ENCODE data around the gene BRD9. TPM values are rescaled to one million over a fixed set of nuclear protein-coding genes. Genes with fewer than 3 reads are reported as not detected.

Gene BRD9
- total and polyA plus RNA-seq, 2 of the 13 experiments (the other 11 are each of a cell fraction or from before 2014, with no cell fraction given): 5.2 to 22.9 TPM

DNA sequence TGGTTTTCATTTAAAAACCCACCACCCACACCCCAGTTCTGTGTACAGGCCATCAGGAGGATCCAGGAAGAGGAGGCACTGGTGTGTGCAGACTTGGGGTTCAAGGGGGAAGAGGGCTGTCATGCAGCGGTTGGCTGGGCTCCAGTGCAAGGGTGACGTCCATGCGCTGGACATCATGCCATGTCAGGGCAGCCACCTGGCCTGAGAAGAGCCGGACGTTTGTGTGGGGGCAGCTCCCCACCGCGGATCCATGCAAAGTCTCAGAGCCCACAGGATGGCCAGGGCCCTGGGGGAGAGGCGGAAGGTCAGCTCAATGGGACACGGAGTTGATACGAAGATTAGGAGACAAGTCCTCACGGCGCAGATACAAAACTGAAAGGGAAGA, 11.1 kb downstream of the BRD9 start (continued):
- TF ChIP-seq, protein P1, sequence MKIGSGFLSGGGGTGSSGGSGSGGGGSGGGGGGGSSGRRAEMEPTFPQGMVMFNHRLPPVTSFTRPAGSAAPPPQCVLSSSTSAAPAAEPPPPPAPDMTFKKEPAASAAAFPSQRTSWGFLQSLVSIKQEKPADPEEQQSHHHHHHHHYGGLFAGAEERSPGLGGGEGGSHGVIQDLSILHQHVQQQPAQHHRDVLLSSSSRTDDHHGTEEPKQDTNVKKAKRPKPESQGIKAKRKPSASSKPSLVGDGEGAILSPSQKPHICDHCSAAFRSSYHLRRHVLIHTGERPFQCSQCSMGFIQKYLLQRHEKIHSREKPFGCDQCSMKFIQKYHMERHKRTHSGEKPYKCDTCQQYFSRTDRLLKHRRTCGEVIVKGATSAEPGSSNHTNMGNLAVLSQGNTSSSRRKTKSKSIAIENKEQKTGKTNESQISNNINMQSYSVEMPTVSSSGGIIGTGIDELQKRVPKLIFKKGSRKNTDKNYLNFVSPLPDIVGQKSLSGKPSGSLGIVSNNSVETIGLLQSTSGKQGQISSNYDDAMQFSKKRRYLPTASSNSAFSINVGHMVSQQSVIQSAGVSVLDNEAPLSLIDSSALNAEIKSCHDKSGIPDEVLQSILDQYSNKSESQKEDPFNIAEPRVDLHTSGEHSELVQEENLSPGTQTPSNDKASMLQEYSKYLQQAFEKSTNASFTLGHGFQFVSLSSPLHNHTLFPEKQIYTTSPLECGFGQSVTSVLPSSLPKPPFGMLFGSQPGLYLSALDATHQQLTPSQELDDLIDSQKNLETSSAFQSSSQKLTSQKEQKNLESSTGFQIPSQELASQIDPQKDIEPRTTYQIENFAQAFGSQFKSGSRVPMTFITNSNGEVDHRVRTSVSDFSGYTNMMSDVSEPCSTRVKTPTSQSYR (CRISPR knock-in tag; IDR thresholded peaks at IDR 0.05; ENCODE audit: borderline replicate concordance): no peak
- TF ChIP-seq, protein P2, sequence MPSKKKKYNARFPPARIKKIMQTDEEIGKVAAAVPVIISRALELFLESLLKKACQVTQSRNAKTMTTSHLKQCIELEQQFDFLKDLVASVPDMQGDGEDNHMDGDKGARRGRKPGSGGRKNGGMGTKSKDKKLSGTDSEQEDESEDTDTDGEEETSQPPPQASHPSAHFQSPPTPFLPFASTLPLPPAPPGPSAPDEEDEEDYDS (CRISPR knock-in tag; IDR thresholded peaks at IDR 0.05): no peak
- TF ChIP-seq SALL1 (CRISPR knock-in tag; IDR thresholded peaks at IDR 0.05) (no peak), ZNF782 (CRISPR knock-in tag; IDR thresholded peaks at IDR 0.05; ENCODE audit: borderline replicate concordance) (no peak), ZNF367 (CRISPR knock-in tag; IDR thresholded peaks at IDR 0.05; ENCODE audit: borderline replicate concordance) (no peak)

DNA sequence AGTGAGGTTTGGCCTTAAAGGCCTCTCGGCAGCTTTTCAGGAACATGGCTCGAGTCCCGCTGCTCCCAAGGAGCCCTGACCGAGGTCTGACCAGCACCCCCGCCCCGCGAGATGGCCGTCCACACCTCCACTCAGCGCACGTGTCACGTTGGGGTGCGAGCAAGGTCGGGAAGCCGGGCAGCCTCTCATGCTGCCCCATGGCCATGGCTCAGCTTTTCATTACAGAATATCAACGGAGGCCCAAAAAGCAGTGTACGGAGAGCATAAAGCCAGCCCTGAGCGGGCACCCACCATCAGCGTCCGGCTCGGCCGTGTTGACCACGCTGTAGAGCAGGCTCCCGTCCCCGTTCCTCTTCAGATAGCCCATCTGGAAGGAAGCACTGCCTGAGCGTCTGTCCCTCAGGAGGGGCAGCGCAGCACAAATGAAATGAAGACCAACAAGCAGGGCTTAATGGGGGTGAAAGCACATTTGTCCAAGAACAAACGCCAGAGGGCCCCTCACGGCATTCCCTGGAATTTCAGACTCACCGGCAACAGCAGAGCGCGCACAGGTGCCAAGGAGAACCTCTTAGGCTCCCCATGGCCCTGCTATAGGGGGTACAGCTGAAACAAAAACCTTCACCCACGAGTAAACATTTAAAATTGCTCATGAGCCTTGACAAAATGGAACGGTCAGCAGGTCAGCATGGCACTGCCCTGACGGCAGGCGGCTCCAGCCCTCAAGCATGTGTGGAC, 11.6 kb downstream of the BRD9 start:
- intact Hi-C loops (cut with micrococcal nuclease; ENCODE audit: unreplicated experiment) (no loop called here), in situ Hi-C loops (cut with HindIII; ENCODE audit: extremely low pct_ligation_motif_present, low pct_unique_long_range_greater_than_20kb) (no loop called here)
- Histone ChIP-seq H3K4me1 (ENCODE audit: insufficient read depth, low read length) (no peaks in the 10 kb centered on the region), H4K20me1 (ENCODE audit: insufficient read depth, low read length) (0 out of 2 replicates have a peak, but pooled peaks cover 2% of the 10 kb centered on the region), H3K36me3 (replicated peaks in 1 of 2; ENCODE audit: control insufficient read depth in 1 of 2, insufficient read depth in 2 of 2, low read length in 2 of 2) (peaks cover 26 to 73% of the 10 kb centered on the region in 2 experiments), H3K27ac (ENCODE audit: extremely low read length, insufficient read depth, low read length) (no peak overlapping the region), H3K4me3 (replicated peaks in 1 of 3; ENCODE audit: insufficient read depth in 1 of 3, low read depth in 2 of 3, low read length in 3 of 3) (no peak overlapping the region), H3K9ac (ENCODE audit: insufficient read depth, low read depth, low read length) (no peak overlapping the region), H3K27me3 (ENCODE audit: control insufficient read depth in 1 of 2, insufficient read depth in 2 of 2, low read length in 2 of 2) (no peaks in the 10 kb centered on the region), H3K9me3 (ENCODE audit: low read length) (no peaks in the 10 kb centered on the region), H3K4me2 (ENCODE audit: low read depth, low read length) (no peak overlapping the region), H2AFZ (ENCODE audit: low read length) (no peak overlapping the region), H3K79me2 (ENCODE audit: insufficient read depth, low read length) (peaks cover 8% of the 10 kb centered on the region)
- CTCF ChIA-PET (ENCODE audit: low intra/inter-chr PET ratio, low total read pairs): no interaction called here
- over 99% methylated on average over 29 of the region's 35 CpGs for WGBS (ENCODE audit: low lambda C conversion rate)
- DNase-seq (ENCODE audit: low spot score): no peak
- no TSS peak for BruUV-seq (replicated peaks)
- TF ChIP-seq ZNF180 (CRISPR knock-in tag; IDR thresholded peaks at IDR 0.05; ENCODE audit: borderline replicate concordance, low read depth) (no peak), RBFOX2 (IDR thresholded peaks at IDR 0.05; ENCODE audit: low read depth, low read length) (0 out of 2 replicates have a peak, but pooled peaks have one; percentile 14), GATAD1 (CRISPR knock-in tag; IDR thresholded peaks at IDR 0.05) (no peak), CEBPG (CRISPR knock-in tag; IDR thresholded peaks at IDR 0.05) (no peak)
- TF ChIP-seq, protein P3, sequence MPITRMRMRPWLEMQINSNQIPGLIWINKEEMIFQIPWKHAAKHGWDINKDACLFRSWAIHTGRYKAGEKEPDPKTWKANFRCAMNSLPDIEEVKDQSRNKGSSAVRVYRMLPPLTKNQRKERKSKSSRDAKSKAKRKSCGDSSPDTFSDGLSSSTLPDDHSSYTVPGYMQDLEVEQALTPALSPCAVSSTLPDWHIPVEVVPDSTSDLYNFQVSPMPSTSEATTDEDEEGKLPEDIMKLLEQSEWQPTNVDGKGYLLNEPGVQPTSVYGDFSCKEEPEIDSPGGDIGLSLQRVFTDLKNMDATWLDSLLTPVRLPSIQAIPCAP (CRISPR knock-in tag; IDR thresholded peaks at IDR 0.05; ENCODE audit: low read depth): no peak
- TF ChIP-seq, protein P4, sequence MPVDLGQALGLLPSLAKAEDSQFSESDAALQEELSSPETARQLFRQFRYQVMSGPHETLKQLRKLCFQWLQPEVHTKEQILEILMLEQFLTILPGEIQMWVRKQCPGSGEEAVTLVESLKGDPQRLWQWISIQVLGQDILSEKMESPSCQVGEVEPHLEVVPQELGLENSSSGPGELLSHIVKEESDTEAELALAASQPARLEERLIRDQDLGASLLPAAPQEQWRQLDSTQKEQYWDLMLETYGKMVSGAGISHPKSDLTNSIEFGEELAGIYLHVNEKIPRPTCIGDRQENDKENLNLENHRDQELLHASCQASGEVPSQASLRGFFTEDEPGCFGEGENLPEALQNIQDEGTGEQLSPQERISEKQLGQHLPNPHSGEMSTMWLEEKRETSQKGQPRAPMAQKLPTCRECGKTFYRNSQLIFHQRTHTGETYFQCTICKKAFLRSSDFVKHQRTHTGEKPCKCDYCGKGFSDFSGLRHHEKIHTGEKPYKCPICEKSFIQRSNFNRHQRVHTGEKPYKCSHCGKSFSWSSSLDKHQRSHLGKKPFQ (CRISPR knock-in tag; IDR thresholded peaks at IDR 0.05; ENCODE audit: insufficient replicate concordance): no peak
- no peak for ATAC-seq
- FAIRE-seq: no peak
- POLR2A ChIA-PET: no interaction called here

Measured in HepG2 (cell line).